ENCODE data around the gene ADD2. TPM values are rescaled to one million over a fixed set of nuclear protein-coding genes. Genes with fewer than 3 reads are reported as not detected.

ADD2 gene
- total RNA-seq, 1 donor from 2014 or later = 0.95 TPM

Other genes with a start within 250 kb of the ADD2 start
- gene TGFA, start 214.4 kb downstream of the ADD2 start, total RNA-seq = 51.0 TPM
- gene FIGLA, start 22.4 kb upstream of the ADD2 start, total RNA-seq = not detected
- 0.17 TPM for gene CLEC4F, start 52.4 kb upstream of the ADD2 start, total RNA-seq
- 0.52 TPM for gene CD207, start 67.6 kb upstream of the ADD2 start, total RNA-seq
- gene VAX2, start 132.4 kb upstream of the ADD2 start, total RNA-seq = not detected
- gene ATP6V1B1, start 167.7 kb upstream of the ADD2 start, total RNA-seq = 1.6 TPM
- gene ANKRD53, start 210.4 kb upstream of the ADD2 start, total RNA-seq = 2.9 TPM
- gene TEX261, start 226.7 kb upstream of the ADD2 start, total RNA-seq = 62.8 TPM